Measurements from ENCODE around the gene MRGPRE. TPM values are rescaled to one million over a fixed set of nuclear protein-coding genes. Genes with fewer than 3 reads are reported as not detected.

MRGPRE gene
- total RNA-seq, 1 donor from 2014 or later, result not detected

DNA sequence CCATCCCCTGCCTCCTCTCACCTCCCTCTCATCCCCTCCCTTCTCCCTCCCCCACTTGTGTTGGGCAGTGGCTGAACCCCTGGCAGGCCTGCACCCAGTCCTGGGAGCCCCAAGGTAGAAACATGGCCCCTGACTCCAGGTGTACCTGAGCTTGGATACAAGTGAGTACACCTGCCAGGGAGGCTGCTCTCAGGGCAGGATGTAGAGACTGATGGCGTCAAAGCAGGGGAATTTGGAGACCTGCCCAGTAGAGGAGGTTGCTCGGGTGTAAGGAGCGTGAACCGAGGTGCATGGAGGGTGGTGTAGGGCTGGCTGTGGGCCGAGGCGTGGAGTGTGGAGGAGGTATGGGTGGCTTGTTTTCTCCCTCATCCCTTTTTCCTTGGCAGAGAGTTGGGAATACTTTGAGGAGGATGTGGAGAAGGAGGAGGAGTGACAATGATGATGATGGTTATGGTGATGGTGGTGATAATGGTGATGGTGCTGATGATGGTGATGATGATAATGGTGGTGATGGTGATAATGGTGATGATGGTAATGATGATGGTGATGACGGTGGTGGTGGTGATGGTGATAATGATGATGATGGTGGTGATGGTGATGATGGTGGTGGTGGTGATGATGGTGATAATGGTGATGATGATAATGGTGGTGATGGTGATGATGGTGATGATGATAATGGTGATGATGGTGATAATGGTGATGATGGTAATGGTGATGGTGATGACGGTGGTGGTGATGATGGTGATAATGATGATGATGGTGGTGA, 25.9 kb downstream of the MRGPRE start:
- H3K27me3 ChIP-seq, result peaks cover 24% of the 10 kb centered on the region
- H3K36me3 ChIP-seq, result no peaks in the 10 kb centered on the region
- DNase-seq (no peak), ATAC-seq (no peak)
- no peak overlapping the region for H3K4me3 ChIP-seq
- H3K9me3 ChIP-seq, result no peaks in the 10 kb centered on the region
- no peak overlapping the region for H3K27ac ChIP-seq
- TF ChIP-seq, protein P1, sequence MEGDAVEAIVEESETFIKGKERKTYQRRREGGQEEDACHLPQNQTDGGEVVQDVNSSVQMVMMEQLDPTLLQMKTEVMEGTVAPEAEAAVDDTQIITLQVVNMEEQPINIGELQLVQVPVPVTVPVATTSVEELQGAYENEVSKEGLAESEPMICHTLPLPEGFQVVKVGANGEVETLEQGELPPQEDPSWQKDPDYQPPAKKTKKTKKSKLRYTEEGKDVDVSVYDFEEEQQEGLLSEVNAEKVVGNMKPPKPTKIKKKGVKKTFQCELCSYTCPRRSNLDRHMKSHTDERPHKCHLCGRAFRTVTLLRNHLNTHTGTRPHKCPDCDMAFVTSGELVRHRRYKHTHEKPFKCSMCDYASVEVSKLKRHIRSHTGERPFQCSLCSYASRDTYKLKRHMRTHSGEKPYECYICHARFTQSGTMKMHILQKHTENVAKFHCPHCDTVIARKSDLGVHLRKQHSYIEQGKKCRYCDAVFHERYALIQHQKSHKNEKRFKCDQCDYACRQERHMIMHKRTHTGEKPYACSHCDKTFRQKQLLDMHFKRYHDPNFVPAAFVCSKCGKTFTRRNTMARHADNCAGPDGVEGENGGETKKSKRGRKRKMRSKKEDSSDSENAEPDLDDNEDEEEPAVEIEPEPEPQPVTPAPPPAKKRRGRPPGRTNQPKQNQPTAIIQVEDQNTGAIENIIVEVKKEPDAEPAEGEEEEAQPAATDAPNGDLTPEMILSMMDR (IDR thresholded peaks at IDR 0.05), result no peak
- H3K4me1 ChIP-seq, result peaks cover 10% of the 10 kb centered on the region
- intact Hi-C loops (cut with DNase I), result no loop called here

DNA sequence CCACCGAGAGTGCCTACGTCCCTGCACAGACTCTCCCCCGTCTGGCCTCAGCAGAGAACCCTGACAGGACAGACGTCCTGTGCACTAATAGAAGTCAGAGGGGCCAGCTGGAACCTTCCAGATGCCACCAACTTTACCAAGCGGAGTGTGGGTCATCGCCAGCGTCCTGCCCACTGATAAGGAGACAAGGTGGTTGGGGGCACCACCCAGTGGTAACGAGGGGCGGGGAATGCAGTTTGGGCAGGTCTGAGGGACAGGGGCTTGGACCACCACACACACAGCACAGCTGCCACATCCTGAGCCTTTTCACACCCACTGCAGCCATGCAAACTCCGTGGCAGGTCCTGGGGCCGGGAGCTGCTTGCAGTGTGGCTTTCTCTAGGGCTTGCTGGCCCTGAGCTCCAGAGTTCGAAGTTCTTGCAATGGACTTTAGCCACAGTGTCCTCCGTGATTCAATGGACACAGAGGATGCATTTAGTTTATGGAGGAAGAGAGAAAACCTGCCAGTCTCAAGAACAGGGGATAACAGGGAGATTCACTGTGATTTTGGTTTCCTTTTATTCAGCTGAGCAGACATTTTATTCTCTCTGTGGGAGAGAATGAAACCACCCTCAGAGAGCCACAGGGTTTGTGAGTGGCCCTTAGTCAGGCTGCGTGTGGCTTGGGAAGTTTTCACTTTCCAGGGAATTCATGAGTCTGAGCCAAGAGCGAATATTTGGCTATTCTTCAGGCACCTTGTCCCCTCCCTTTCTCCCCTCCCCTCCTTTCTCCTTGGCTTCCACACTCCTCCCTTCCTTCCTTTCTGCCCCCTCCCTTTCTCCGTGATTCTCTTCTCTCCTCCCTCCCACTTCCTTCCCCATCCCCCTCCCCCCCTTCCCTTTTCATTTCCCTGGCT, 26.7 kb downstream of the MRGPRE start:
- DNase-seq, result no peak

DNA sequence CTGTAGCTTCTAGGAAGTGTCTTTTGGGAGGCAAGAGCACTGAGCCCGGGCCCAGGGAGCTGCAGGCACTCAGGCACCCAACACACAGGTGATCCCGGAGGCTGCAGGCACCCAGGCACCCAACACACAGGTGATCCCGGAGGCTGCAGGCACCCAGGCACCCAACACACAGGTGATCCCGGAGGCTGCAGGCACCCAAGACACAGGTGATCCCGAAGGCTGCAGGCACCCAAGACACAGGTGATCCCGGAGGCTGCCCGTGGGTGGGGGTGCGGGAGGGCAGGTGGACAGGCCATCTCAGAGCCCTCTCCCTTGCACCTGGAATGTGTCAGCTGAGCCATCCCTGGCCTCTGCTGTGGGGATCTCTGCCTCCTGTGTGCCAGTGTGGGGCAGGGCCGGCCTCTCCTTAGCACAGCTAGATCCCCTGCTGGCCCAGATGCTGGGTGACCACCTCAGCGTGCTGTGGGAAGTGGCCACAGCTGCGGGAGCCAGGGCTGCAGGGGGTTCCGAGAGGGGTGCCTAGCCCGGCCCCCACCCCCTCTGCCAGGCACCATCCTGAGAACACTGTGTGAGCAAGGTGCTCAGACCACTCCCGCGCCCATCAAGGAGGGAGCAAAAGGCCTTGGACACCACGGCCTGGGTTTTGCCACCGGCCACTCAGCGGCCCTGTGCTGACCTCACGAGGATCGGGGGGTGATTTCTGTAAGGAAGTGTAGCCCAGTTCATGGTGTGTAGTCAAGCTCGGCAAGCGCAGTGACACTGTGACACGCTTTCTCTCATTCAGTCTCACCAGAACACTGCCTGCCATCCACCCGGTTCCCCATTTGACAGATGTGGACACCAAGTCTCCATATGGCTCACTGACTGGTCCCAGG, 27.8 kb downstream of the MRGPRE start:
- no peak for DNase-seq
- TF ChIP-seq, protein P1 (IDR thresholded peaks at IDR 0.05), result no peak
- no peak overlapping the region for H3K4me3 ChIP-seq
- H3K9me3 ChIP-seq, result no peaks in the 10 kb centered on the region
- H3K27ac ChIP-seq, result no peak overlapping the region
- intact Hi-C loops (cut with DNase I), result no loop called here
- H3K4me1 ChIP-seq, result peaks cover 10% of the 10 kb centered on the region
- peaks cover 34% of the 10 kb centered on the region for H3K27me3 ChIP-seq
- ATAC-seq, result no peak
- no peaks in the 10 kb centered on the region for H3K36me3 ChIP-seq

More for the DNA sequence above, 26.7 kb downstream of the MRGPRE start:
- Histone ChIP-seq H3K4me1 (peaks cover 10% of the 10 kb centered on the region), H3K36me3 (no peaks in the 10 kb centered on the region), H3K4me3 (no peak overlapping the region), H3K27me3 (peaks cover 28% of the 10 kb centered on the region), H3K27ac (no peak overlapping the region), H3K9me3 (no peaks in the 10 kb centered on the region)
- no peak for ATAC-seq
- intact Hi-C loops (cut with DNase I), result no loop called here
- TF ChIP-seq, protein P1 (IDR thresholded peaks at IDR 0.05), result no peak

DNA sequence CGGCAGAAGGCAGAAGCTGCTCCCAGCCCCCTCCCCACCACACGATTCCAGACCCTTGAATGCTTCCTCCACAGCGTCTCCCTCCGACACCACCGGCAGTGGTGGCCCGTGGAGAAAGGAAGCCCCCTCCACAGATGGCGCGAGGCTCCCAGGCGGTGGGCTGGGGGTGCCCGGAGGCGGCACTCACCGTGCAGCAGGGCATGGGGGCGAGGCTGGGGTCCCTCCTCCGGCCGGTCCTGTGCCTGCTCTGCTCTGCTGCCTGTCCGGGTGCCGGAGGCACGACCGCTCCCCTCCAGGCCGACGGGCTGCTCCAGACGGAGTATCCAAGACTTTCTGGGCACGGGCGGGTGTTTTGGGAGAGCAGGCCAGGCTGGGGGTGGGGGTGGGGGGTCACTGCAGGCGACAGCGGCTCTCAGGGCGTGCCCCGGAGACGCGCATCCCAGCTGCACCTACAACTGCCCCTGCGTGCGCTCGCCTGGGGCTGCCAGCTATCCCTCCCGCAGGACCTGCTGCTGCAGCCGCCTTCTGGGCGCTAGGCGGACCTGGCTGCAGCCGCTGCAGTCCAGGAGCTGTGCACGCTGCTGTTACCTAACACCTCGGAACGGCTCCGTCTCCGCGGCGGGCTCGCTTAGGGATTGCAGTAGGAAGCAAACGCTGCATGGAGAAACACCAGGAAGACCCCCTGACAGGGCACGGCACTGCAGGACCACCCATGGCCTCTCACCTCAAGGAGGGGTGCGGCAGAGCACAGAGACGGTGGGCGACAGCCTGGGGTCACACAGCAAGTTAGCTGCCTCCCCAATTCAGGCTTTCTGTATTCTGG, 28.8 kb downstream of the MRGPRE start:
- Histone ChIP-seq H3K4me3 (no peak overlapping the region), H3K9me3 (no peaks in the 10 kb centered on the region), H3K27me3 (peaks cover 34% of the 10 kb centered on the region), H3K4me1 (peaks cover 10% of the 10 kb centered on the region), H3K36me3 (no peaks in the 10 kb centered on the region), H3K27ac (no peak overlapping the region)
- ATAC-seq (peak; percentile 24), DNase-seq (peak; percentile 60)
- intact Hi-C loops (cut with DNase I), result no loop called here
- TF ChIP-seq, protein P1 (IDR thresholded peaks at IDR 0.05), result no peak
